Activated naive CD4-positive, alpha-beta T cell (primary cell): Measurements from ENCODE around the gene LRP3.

Source experiments
- DNase-seq, 4 experiments: peaks; one replicate each; lab custom pipeline; 2025; lab: John Stamatoyannopoulos, UW

The LRP3 gene

DNA sequence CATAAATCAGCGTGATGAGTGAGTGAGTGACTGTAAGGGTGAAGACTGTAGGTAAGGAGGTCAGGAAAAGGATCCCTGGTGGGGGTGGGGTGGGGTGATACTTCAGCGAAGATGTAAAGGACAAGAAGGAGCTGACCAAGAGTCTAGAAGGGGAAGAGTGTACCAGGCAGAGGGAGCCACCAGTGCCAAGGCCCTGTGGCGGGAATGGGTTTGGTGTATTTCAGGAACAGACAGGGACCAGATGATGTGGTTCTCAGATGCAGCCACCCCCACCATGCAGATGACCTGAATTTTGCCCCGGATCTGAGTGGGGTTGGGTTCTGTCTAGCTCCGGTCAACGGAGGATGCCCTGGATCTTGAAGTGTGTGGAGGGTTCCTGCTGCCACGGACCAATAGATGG lies 61.7 kb downstream of the LRP3 start:
- no peak for DNase-seq

- DNase-seq, result no peak
Measured at GRCh38 chr19:33256261-33256660, 62.1 kb downstream of the LRP3 start.

DNA sequence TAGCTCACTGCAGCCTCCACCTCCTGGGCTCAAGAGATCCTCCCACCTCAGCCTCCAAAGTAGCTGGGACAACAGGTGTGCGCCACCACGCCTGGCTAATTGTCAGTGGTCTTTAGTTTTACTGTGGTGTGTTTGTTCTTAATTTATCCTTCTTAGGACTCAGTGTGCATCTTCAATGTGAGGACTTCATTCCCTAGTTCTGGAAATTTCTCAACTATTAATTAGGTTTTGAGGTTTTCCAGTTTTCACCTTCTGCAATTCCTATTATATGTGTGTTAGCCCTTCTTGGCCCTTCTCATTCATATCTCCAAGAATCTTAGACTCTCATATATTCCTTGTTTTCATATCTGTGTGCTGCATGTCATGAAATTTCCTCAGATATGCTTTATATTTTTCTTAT lies 63.7 kb downstream of the LRP3 start:
- no peak for DNase-seq
